Activated naive CD8-positive, alpha-beta T cell treated with anti-CD3 and anti-CD28 coated beads, Interleukin-2, amount 10 ng/mL, durations not matched to agents 7 days and 5 days (primary cell): ENCODE results near the gene HIPK2. TPM values are rescaled to one million over a fixed set of nuclear protein-coding genes. Genes with fewer than 3 reads are reported as not detected.

Experiments
- ATAC-seq: fragments of 150-1000 bp; cut with Tn5 transposase; one replicate; pipeline ENCODE4 v1.10.0; 2021; ENCODE audit warnings: low read depth, moderate library complexity
- POLR2A ChIA-PET: fragments of 350-600 bp; sonication (Branson Sonifier 250); formaldehyde crosslinking; loops from one replicate; lab custom pipeline; 2021; ENCODE audit warnings: antibody characterized with exemption; lab: Charles Lee
- DNase-seq: peaks from one replicate; pipeline ENCODE4 v3.0.0; 2021
- H3K27ac Mint-ChIP-seq: one replicate; pipeline ENCODE4 v1.8.0; 2022; ENCODE audit warnings: mild to moderate bottlenecking, mixed read lengths
- H3K27me3 Mint-ChIP-seq: one replicate; pipeline ENCODE4 v1.8.0; 2022; ENCODE audit warnings: mild to moderate bottlenecking, moderate library complexity, mixed read lengths
- H3K36me3 Mint-ChIP-seq: one replicate; pipeline ENCODE4 v1.8.0; 2021; ENCODE audit warnings: mild to moderate bottlenecking, mixed read lengths
- H3K4me1 Mint-ChIP-seq: one replicate; pipeline ENCODE4 v1.8.0; 2021; ENCODE audit warnings: mixed read lengths
- H3K4me3 Mint-ChIP-seq: one replicate; pipeline ENCODE4 v1.8.0; 2022; ENCODE audit warnings: mild to moderate bottlenecking, moderate library complexity, mixed read lengths
- H3K9me3 Mint-ChIP-seq: one replicate; pipeline ENCODE4 v1.8.0; 2021; ENCODE audit warnings: mixed read lengths
- total RNA-seq, 2 experiments: library from RNA; stranded (reverse); gene quantifications; one replicate each; pipeline ENCODE4 v1.2.3, GENCODE V29; 2021

The HIPK2 gene
- total RNA-seq, 2 experiments from 2014 or later, result 18.4 to 19.5 TPM

DNA sequence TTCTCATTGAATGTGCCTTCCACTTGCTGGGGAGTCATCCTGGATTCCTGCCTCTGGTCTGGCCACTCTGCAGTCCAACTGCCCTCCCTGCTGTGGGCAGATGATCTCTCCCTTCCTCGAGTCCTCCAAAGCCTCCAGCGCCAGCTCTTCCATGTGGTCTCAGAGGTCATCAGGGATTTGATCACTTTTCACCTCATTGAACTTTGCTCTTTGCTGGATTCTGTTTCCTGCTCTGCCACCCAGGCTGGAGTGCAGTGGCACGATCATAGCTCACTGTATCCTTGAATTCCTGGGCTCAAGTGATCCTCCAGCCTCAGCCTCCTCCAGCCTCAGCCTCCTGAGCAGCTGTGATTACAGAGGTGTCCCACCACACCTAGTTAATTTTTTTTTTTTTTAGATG is 29.2 kb upstream of the HIPK2 start:
- Mint-ChIP-seq H3K27ac (no peak overlapping the region), H3K4me3 (no peak overlapping the region), H3K9me3 (peaks cover 11% of the 10 kb centered on the region), H3K4me1 (peaks cover 7% of the 10 kb centered on the region), H3K36me3 (no peaks in the 10 kb centered on the region), H3K27me3 (no peaks in the 10 kb centered on the region)
- DNase-seq (no peak), ATAC-seq (no peak)
- POLR2A ChIA-PET, result no interaction called here

DNA sequence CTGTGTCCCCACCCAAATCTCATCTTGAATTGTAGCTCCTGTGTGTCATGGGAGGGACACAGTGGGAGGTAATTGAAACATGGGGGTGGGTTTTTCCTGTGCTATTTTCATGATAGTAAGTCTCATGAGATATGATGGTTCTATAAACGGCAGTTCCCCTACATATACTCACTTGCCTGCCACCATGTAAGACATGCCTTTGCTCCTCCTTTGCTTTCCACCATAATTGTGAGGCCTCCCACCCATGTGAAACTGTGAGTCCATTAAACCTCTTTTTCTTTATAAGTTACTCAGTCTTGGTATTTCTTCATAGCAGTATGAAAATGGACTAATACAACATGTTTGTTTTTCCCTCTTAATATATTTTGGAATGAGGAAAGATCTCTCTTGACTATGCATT is 26.8 kb upstream of the HIPK2 start:
- no peak overlapping the region for H3K27ac Mint-ChIP-seq
- ATAC-seq (no peak), DNase-seq (no peak)
- peaks cover 5% of the 10 kb centered on the region for H3K4me1 Mint-ChIP-seq
- no peaks in the 10 kb centered on the region for H3K27me3 Mint-ChIP-seq
- H3K36me3 Mint-ChIP-seq, result no peaks in the 10 kb centered on the region
- no peak overlapping the region for H3K4me3 Mint-ChIP-seq
- peaks cover 11% of the 10 kb centered on the region for H3K9me3 Mint-ChIP-seq
- POLR2A ChIA-PET, result no interaction called here

DNA sequence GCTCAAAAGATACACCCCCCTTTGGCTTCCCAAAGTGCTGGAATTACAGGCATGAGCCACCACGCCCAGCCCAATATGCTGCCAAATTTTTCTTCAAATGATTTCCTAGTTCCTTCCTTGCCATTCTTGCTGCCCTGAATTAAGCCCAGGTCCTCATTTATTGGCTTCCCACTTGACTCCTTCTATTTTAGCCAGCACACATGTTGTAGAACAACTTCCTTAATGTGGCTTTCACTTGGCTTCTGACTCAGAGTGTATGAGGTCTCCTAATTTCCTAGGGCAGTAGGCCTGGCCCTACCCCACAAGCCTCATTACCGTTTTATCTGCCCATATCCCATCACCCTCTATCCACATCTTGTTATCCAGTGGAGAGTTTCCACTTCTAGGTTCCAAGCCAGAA is 21.8 kb upstream of the HIPK2 start:
- H3K4me1 Mint-ChIP-seq, result peaks cover 8% of the 10 kb centered on the region
- H3K27ac Mint-ChIP-seq, result no peak overlapping the region
- POLR2A ChIA-PET, result no interaction called here
- peaks cover 10% of the 10 kb centered on the region for H3K9me3 Mint-ChIP-seq
- ATAC-seq (no peak), DNase-seq (no peak)
- peaks cover 2% of the 10 kb centered on the region for H3K36me3 Mint-ChIP-seq
- no peaks in the 10 kb centered on the region for H3K27me3 Mint-ChIP-seq
- H3K4me3 Mint-ChIP-seq, result no peak overlapping the region

DNA sequence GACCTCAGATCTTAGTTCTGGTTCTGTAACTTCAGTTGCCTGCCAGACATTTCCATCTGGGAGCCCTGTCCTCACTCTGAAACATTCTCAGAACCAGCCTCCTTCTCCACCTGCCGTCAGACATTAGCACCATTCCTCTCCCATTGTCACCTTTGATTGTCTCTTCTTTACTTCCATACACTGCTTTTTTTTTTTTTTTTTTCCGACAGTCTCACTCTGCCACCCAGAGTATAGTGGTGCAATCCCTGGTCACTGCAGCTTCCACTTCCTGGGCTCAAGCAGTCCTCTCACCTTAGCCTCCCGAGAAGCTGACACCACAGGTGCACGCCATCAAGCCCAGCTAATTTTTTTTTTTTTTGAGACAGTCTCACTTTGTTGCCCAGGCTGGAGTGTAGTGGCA is 21.1 kb upstream of the HIPK2 start:
- Mint-ChIP-seq H3K27me3 (no peaks in the 10 kb centered on the region), H3K4me3 (no peak overlapping the region), H3K36me3 (peaks cover 2% of the 10 kb centered on the region), H3K27ac (no peak overlapping the region), H3K4me1 (peaks cover 8% of the 10 kb centered on the region), H3K9me3 (peaks cover 10% of the 10 kb centered on the region)
- POLR2A ChIA-PET, result no interaction called here
- DNase-seq, result no peak
- no peak for ATAC-seq

DNA sequence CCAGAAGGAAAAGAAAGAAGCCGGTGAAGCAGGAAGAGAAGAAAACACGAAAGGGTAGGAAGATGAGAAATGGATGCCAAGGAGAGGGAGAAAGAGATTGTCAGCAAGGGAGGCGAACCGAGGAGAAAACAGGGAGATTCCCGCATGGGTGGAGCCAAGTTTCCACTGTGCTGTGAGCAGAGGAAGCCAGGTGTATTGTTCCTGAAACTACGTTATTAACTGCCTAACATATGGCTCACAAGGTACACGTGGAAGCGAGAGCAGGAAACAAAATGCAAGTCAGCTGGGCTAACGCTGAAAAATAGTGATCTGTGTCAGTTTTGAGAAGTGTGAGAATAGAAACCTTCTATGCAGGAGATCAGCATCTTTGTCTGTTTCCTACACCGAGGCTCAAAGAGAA is 20.4 kb upstream of the HIPK2 start:
- no peak overlapping the region for H3K27ac Mint-ChIP-seq
- peaks cover 8% of the 10 kb centered on the region for H3K4me1 Mint-ChIP-seq
- H3K4me3 Mint-ChIP-seq, result no peak overlapping the region
- ATAC-seq, result no peak
- DNase-seq, result no peak
- peaks cover 10% of the 10 kb centered on the region for H3K9me3 Mint-ChIP-seq
- POLR2A ChIA-PET, result no interaction called here
- H3K36me3 Mint-ChIP-seq, result peaks cover 2% of the 10 kb centered on the region
- H3K27me3 Mint-ChIP-seq, result no peaks in the 10 kb centered on the region

DNA sequence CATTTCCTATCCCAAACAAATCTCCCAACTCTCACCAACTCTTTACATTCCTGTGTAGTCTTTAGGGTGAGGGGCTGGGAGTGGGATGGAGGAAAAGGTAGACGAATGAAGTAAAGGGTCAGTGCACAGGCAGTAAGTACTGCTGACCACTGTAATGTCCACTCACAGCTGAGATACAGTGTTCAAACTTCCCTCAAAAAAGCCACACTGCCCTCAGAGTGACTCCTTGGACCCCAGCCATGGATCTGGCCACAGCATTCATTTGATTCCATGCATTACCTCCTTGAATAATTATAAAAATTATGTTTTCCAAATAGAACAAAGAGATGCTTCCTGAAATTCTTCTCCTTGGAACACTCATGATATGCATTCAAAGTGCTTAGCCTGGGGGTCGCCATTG is 19.8 kb upstream of the HIPK2 start:
- DNase-seq (no peak), ATAC-seq (no peak)
- H3K9me3 Mint-ChIP-seq, result peaks cover 4% of the 10 kb centered on the region
- peaks cover 2% of the 10 kb centered on the region for H3K36me3 Mint-ChIP-seq
- POLR2A ChIA-PET, result no interaction called here
- H3K4me1 Mint-ChIP-seq, result peaks cover 8% of the 10 kb centered on the region
- no peak overlapping the region for H3K4me3 Mint-ChIP-seq
- H3K27ac Mint-ChIP-seq, result no peak overlapping the region
- H3K27me3 Mint-ChIP-seq, result peaks cover under 1% of the 10 kb centered on the region

DNA sequence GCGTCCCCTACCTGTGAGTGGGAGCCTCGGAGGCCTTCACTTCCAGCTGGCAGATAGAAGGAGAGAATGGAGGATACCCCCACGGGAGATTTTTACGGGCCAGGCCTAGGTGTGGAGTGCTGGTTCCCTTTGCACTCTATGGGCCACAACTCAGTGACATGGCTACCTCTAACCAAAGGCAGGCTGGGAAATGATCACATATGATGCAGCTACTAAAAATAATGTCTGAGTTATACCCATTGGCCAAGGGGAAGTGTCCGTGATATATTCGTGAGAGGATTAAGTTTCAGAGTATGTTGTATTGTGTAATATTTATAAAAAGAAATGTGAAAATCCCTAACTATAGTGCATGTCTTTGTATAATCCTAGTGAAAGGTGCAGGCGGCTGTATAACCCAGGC is 13.5 kb upstream of the HIPK2 start:
- no peak for DNase-seq
- POLR2A ChIA-PET, result no interaction called here
- no peak overlapping the region for H3K27ac Mint-ChIP-seq

DNA sequence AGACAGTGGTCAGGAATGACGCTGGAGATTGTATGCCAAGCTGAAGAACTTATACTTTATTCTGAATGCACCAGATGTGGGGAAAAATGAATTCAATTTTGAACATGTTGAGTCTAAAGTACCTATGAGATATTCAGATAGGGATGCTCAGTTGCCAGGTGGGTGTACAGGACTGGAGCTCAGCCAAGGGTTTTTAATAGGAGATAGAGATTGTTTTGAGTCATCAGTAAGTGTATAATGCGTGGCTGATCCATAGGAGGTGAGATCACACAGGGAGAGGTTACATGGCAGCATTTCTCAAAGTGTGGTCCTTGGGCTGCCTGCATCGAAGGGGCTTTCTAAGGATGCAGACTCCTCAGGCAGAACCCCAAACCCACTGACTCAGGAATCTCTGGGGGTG is 6.8 kb upstream of the HIPK2 start:
- POLR2A ChIA-PET, result no interaction called here
- Mint-ChIP-seq H3K4me1 (no peaks in the 10 kb centered on the region), H3K27me3 (peaks cover 23% of the 10 kb centered on the region), H3K4me3 (no peak overlapping the region), H3K27ac (no peak overlapping the region), H3K36me3 (no peaks in the 10 kb centered on the region), H3K9me3 (no peaks in the 10 kb centered on the region)
- ATAC-seq (no peak), DNase-seq (no peak)

More for the DNA sequence above, 13.5 kb upstream of the HIPK2 start:
- peaks cover 12% of the 10 kb centered on the region for H3K27me3 Mint-ChIP-seq
- H3K4me1 Mint-ChIP-seq, result no peaks in the 10 kb centered on the region
- H3K9me3 Mint-ChIP-seq, result peaks cover 3% of the 10 kb centered on the region
- ATAC-seq, result no peak
- H3K36me3 Mint-ChIP-seq, result peaks cover 2% of the 10 kb centered on the region
- no peak overlapping the region for H3K4me3 Mint-ChIP-seq

DNA sequence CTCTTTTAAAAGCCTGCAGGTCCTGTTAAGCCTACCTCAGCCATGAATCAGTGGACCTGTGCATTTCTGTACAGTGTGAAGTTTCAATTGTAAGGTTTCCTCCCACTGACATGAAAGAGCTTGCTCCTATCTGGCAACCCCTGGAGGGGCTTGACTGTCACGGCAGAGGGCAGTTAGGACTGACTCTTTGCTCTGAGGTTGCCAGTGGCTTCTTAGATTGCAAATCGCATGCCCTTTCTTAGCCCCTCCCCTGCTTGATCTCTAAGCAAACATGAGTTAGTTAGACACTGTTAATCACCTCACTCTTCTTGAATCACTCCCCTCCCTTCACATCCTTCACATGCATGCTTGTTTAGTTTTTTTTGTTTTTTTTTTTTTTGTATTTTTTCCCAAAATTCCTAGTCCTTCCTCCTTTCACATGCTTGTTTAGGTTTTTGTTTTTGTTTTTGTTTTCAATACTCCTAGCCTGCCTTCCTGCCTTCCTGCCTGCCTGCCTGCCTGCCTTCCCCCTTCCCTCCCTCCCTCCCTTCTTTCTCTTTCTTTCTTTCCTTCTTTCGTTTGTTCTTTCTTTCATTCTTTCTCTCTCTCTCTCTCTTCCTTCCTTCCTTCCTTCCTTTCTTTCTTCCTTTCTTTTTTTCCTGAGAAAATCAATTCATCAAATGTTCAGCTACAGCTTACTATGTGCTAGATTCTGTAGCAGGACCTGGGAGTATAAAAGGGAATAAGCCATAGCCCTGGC is 6.0 kb upstream of the HIPK2 start:
- POLR2A ChIA-PET, result no interaction called here
- Mint-ChIP-seq H3K9me3 (no peaks in the 10 kb centered on the region), H3K36me3 (no peaks in the 10 kb centered on the region), H3K4me3 (no peak overlapping the region), H3K27ac (no peak overlapping the region), H3K4me1 (peaks cover 2% of the 10 kb centered on the region), H3K27me3 (peaks cover 28% of the 10 kb centered on the region)
- DNase-seq (no peak), ATAC-seq (no peak)

DNA sequence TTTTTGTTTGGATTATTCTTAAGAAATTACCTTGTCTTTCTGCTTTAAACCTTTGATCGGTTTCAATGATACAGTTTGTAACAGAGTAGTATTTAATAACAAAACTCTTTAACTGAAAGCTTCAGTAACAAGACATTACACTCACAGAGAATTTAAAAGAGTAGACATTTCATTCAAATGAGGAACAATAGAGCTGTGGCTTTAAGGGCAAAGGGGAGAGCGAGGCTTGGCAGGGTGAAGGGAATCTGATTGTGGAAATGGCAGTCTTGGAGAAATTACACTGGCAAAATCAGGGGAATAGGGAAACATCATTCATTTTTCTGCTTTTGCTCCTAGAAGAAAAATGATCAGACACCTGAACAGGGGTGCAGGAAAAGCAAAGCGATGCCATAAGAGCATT is 5.1 kb upstream of the HIPK2 start:
- no peak overlapping the region for H3K4me3 Mint-ChIP-seq
- H3K27ac Mint-ChIP-seq, result no peak overlapping the region
- H3K36me3 Mint-ChIP-seq, result no peaks in the 10 kb centered on the region
- peaks cover 6% of the 10 kb centered on the region for H3K4me1 Mint-ChIP-seq
- DNase-seq (no peak), ATAC-seq (no peak)
- no peaks in the 10 kb centered on the region for H3K9me3 Mint-ChIP-seq
- POLR2A ChIA-PET, result no interaction called here
- peaks cover 29% of the 10 kb centered on the region for H3K27me3 Mint-ChIP-seq

DNA sequence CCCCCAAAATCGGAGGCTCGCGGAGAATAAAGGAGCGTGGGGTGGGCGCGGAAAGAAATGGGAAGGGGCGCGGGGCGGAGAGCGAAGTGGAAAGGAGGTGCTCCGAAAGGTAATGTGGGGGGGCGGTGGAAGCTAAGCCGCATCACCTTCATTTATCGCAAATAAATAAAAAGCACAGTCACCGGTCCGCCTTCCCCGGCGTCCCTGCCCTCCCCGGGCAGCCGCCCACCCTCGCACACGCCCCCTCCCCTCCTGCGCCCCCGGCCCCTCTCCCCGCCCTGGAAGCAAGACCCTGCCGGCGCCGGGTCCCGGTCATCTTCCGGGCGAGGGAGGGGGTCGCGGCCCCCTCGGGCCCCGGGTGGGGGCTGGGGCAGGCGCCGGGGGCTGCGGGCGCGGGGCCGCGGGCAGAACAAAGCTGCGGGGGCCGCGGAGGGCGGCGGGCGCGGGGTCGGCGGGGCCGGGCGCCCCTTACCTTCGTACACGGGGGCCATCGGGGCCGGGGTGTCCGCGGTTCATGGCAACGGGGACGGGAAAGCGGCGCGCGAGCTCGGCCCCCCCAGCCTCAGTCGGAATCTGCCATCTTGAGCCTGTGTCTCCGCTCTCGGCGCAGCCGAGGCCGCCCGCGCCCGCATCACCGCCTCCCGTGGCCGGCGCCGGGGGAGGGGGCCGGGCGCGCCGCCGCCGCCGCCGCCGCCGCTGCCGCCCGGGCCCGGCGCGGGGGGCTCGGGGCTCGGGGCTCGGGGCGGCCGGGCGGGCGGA is 486 bp downstream of the HIPK2 start:
- H3K27me3 Mint-ChIP-seq, result peaks cover 24% of the 10 kb centered on the region
- no peaks in the 10 kb centered on the region for H3K9me3 Mint-ChIP-seq
- peak; percentile 35 for ATAC-seq
- H3K4me1 Mint-ChIP-seq, result peaks cover 36% of the 10 kb centered on the region
- H3K36me3 Mint-ChIP-seq, result no peaks in the 10 kb centered on the region
- peak overlapping the region; percentile 94 for H3K27ac Mint-ChIP-seq
- H3K4me3 Mint-ChIP-seq, result peak overlapping the region; percentile 99
- DNase-seq, result peak; percentile 61
- POLR2A ChIA-PET, result interaction anchor here (0.6 to 1.7 kb wide), 5 partner anchors 9 to 150 kb away, joined by 3 to 6 read pairs (median 3); no protein-coding TSS in a partner anchor

DNA sequence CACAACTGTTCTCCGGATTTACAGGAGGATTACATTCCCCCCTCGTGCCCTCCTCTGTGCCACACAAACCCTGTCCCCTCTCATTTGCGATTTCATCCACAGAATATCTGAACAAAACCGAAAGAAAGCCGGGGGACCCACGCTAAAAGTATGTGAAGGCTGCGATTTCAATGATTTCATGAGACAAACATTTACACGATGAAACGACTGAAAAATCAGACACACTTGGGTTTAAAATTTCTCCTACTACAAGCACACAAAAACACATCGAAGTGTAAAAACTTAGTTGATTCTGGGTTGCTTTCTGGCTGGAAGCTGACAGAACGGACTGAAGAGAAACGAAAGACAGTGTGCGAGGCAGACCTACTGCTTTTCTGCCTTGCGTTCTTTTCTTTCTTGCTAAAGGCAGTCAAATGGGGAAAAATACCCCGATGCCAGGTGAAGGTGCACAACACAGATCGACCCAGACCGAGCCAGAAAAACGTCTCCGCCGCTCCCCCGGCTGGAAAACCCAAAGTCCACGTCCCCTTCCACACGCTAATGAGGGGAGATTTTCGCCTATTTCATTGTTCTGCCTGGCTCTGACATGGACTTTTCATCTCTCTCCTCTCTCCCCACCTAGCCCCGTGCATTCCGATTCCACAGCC is 1.2 kb downstream of the HIPK2 start:
- peak; percentile 51 for DNase-seq
- Mint-ChIP-seq H3K4me1 (peaks cover 37% of the 10 kb centered on the region), H3K9me3 (no peaks in the 10 kb centered on the region), H3K27ac (peak overlapping the region; percentile 94), H3K27me3 (peaks cover 21% of the 10 kb centered on the region), H3K36me3 (no peaks in the 10 kb centered on the region), H3K4me3 (peak overlapping the region; percentile 99)
- POLR2A ChIA-PET, result interaction anchor here (0.6 to 1.7 kb wide), 4 partner anchors 8 to 149 kb away, joined by 3 to 5 read pairs (median 3); no protein-coding TSS in a partner anchor
- ATAC-seq, result no peak

DNA sequence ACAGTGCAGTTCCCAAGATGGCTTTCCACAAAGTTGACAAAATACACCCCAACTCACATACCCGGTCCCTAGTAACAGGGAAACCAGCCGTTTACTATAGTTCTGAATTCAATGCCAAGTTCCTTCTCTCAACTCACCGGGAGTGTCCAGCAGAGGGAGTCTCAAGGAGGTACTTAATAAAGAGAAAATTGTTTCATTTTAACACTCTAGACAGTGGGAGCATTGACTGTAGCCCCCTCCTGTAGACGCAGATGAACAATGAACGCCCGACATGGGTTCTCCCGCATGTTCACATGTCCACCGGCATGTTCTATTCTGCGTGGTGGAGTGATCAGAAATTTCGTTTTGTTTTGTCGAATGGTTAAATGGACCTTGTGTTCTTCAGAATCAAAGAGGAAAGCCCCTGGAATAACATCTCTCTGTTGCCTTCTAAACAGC is 1.9 kb downstream of the HIPK2 start:
- no peaks in the 10 kb centered on the region for H3K9me3 Mint-ChIP-seq
- peaks cover 37% of the 10 kb centered on the region for H3K4me1 Mint-ChIP-seq
- DNase-seq, result peak; percentile 43
- ATAC-seq, result peak; percentile 40
- H3K4me3 Mint-ChIP-seq, result peak overlapping the region; percentile 99
- peaks cover 15% of the 10 kb centered on the region for H3K27me3 Mint-ChIP-seq
- POLR2A ChIA-PET, result no interaction called here
- H3K27ac Mint-ChIP-seq, result peak overlapping the region; percentile 60
- H3K36me3 Mint-ChIP-seq, result peaks cover 3% of the 10 kb centered on the region
